Epithelial cell of proximal tubule (primary cell): Measurements from ENCODE around the gene UPP1. TPM values are rescaled to one million over a fixed set of nuclear protein-coding genes. Genes with fewer than 3 reads are reported as not detected.

Source experiments
- DNase-seq: peaks from one replicate; pipeline ENCODE4 v3.0.0-alpha.2; 2011; ENCODE audit warnings: low read depth
- H3K4me3 ChIP-seq: 2 replicates; pipeline ENCODE4 v1.5.1; 2011; ENCODE audit warnings: low read depth, mild to moderate bottlenecking, low read length
- total RNA-seq: library from RNA; depleted of rRNA; stranded (reverse); fragments of >200 nt; gene quantifications from 2 replicates; pipeline ENCODE4 v1.2.3, GENCODE V29; 2015
- TF ChIP-seq, protein P1 (sequence below): conservative IDR thresholded peaks from 2 replicates; pipeline ENCODE4 v1.5.1; 2012; ENCODE audit warnings: low read depth, mild to moderate bottlenecking, low read length

UPP1 gene
- total RNA-seq, 1 donor from 2014 or later: 35.6 TPM

GRCh38 chr7:48091506-48092433, 2.7 kb downstream of the UPP1 start:
- TF ChIP-seq, protein P1, sequence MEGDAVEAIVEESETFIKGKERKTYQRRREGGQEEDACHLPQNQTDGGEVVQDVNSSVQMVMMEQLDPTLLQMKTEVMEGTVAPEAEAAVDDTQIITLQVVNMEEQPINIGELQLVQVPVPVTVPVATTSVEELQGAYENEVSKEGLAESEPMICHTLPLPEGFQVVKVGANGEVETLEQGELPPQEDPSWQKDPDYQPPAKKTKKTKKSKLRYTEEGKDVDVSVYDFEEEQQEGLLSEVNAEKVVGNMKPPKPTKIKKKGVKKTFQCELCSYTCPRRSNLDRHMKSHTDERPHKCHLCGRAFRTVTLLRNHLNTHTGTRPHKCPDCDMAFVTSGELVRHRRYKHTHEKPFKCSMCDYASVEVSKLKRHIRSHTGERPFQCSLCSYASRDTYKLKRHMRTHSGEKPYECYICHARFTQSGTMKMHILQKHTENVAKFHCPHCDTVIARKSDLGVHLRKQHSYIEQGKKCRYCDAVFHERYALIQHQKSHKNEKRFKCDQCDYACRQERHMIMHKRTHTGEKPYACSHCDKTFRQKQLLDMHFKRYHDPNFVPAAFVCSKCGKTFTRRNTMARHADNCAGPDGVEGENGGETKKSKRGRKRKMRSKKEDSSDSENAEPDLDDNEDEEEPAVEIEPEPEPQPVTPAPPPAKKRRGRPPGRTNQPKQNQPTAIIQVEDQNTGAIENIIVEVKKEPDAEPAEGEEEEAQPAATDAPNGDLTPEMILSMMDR: no peak
- DNase-seq: no peak
- H3K4me3 ChIP-seq: peak overlapping the region; percentile 86

DNA sequence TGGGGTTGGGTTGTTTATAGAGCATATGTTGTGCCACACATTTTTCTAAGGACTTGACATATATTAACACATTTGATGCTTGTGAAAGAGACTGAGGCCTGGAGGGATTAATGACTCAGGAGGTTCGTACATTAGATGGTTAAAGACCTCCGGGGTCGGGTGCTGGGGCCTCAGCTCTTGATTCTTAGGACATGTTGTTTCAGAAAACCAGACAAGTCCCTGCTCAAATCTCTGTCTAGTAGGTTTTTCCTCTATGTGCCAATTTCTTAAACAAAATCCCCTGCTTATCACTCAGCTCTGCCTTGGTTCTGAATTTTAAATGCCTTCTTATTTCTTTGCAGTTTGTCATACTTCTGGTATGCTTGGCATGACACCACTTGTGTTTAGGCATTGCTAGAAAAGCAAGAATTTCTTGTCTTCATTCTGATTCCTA, 5.8 kb downstream of the UPP1 start:
- H3K4me3 ChIP-seq: no peak overlapping the region
- TF ChIP-seq, protein P1: no peak
- DNase-seq: no peak

DNA sequence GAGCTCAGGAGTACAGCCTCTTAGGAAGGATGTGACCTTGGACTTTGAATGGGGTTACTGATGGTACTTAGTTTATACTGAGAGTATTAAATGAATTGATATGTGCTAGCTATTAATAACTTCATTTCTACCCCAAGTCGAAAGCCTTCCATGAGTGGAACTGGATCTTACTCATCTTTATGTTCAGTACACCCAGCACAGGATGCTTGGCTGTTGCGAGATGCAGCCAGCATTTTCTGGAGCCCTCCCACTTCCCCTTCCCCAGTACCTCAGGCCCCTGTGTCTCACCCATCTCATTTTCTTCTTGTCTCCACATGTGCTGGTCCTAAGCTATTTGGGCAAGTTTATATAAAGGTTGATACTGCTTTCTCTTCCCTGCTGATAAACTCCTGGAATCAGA, 7.2 kb downstream of the UPP1 start:
- TF ChIP-seq, protein P1: no peak
- H3K4me3 ChIP-seq: no peak overlapping the region
- no peak for DNase-seq

GRCh38 chr7:48097521-48098231, 8.6 kb downstream of the UPP1 start:
- H3K4me3 ChIP-seq: no peak overlapping the region
- no peak for DNase-seq
- TF ChIP-seq, protein P1: no peak

GRCh38 chr7:48098846-48099245, 9.8 kb downstream of the UPP1 start:
- H3K4me3 ChIP-seq: no peak overlapping the region
- TF ChIP-seq, protein P1: no peak
- no peak for DNase-seq

DNA sequence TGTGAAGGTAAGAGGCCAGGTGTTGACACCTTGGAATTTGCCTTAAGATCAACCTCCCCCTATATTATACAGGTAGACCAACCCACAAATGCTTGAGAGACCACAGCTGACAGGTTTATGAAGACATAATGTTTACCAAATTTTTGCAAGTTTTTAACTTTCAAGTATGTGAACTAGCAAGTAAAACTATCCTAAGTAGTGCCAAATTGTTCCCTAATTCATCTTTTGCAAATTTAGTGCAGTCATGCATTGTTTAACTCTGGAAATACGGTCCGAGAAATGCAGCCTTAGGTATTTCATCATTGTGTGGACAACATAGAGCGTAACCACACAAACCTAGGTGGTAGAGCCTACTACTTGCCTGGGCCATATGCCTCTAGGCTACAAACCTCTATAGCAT, 10.7 kb downstream of the UPP1 start:
- TF ChIP-seq, protein P1: no peak
- no peak overlapping the region for H3K4me3 ChIP-seq

More for the DNA sequence above, 10.7 kb downstream of the UPP1 start:
- DNase-seq: no peak
